SK-N-SH (cell line): ENCODE measurements around the gene MUC5B. TPM values are rescaled to one million over a fixed set of nuclear protein-coding genes. Genes with fewer than 3 reads are reported as not detected.

Experiments used
- CTCF ChIA-PET: fragments of 300-600, 350-600 bp; formaldehyde crosslinking; extraction: SDS; loops from one replicate; lab custom pipeline; 2021; lab: Yijun Ruan, JAX
- POLR2A ChIA-PET: fragments of 350-600 bp; sonication (Branson Sonifier 250); formaldehyde crosslinking; extraction: SDS; loops from one replicate; lab custom pipeline; 2020; ENCODE audit warnings: antibody characterized with exemption, inconsistent platforms; lab: Yijun Ruan, JAX
- DNase-seq: peaks from one replicate; pipeline ENCODE4 v3.0.0; 2012
- H2AFZ ChIP-seq: fragments of 200-600 bp; sonication (generic); 2 replicates; pipeline ENCODE4 v1.8.1; 2016; ENCODE audit warnings: antibody characterized with exemption, mild to moderate bottlenecking, low read depth
- H3F3A ChIP-seq: fragments of 200-600 bp; sonication (generic); replicated peaks from 2 replicates; pipeline ENCODE3; 2016; ENCODE audit warnings: antibody characterized with exemption, mild to moderate bottlenecking; ENCODE audit not compliant: insufficient read depth
- H3K27ac ChIP-seq, 2 experiments: fragments of 200-500 bp in 1 of 2; fragments of 200-600 bp in 1 of 2; sonication (Bioruptor generic) in 1 of 2; sonication (generic), shearing (Covaris generic) in 1 of 2; 2 replicates each; pipeline versions ENCODE4 v1.5.1 to v1.6.1; 2014 to 2016; ENCODE audit warnings: low read depth in 2 of 2, inconsistent platforms in 1 of 2, low read length in 1 of 2, mild to moderate bottlenecking in 1 of 2, mixed read lengths in 1 of 2
- H3K27me3 ChIP-seq: fragments of 200-600 bp; sonication (generic), shearing (Covaris generic); 2 replicates; pipeline ENCODE4 v1.6.1; 2016; ENCODE audit warnings: mixed run types; ENCODE audit not compliant: insufficient read depth
- H3K36me3 ChIP-seq, 2 experiments: fragments of 200-500 bp in 1 of 2; fragments of 200-600 bp in 1 of 2; sonication (Bioruptor generic) in 1 of 2; sonication (generic) in 1 of 2; replicated peaks in 1 of 2; 2 replicates each; pipeline versions ENCODE3 to v1.5.1; 2014 to 2016; ENCODE audit warnings: low read length in 1 of 2, mild to moderate bottlenecking in 1 of 2; ENCODE audit not compliant: insufficient read depth in 2 of 2, control insufficient read depth in 1 of 2
- H3K4me1 ChIP-seq, 2 experiments: fragments of 200-500 bp in 1 of 2; fragments of 200-600 bp in 1 of 2; sonication (Bioruptor generic) in 1 of 2; sonication (generic), shearing (Covaris generic) in 1 of 2; 2 replicates each; pipeline versions ENCODE4 v1.5.1 to v1.6.1; 2014 to 2016; ENCODE audit warnings: low read depth in 1 of 2, low read length in 1 of 2, mixed run types in 1 of 2; ENCODE audit not compliant: insufficient read depth in 2 of 2, control insufficient read depth in 1 of 2
- H3K4me2 ChIP-seq: fragments of 200-600 bp; sonication (generic), shearing (Covaris generic); 2 replicates; pipeline ENCODE4 v1.6.1; 2017; ENCODE audit warnings: mixed run types
- H3K4me3 ChIP-seq, 2 experiments: fragments of 200-500 bp in 1 of 2; fragments of 200-600 bp in 1 of 2; sonication (Bioruptor generic) in 1 of 2; sonication (generic), shearing (Covaris generic) in 1 of 2; 2 replicates each; pipeline versions ENCODE4 v1.5.1 to v1.8.1; 2014 to 2016; ENCODE audit warnings: low read depth in 2 of 2, inconsistent platforms in 1 of 2, low read length in 1 of 2, mild to moderate bottlenecking in 1 of 2, mixed read lengths in 1 of 2, moderate library complexity in 1 of 2
- H3K79me2 ChIP-seq: fragments of 200-600 bp; sonication (generic); 2 replicates; pipeline ENCODE4 v1.8.1; 2017; ENCODE audit warnings: mild to moderate bottlenecking; ENCODE audit not compliant: insufficient read depth
- H3K9ac ChIP-seq: fragments of 200-600 bp; sonication (generic); 2 replicates; pipeline ENCODE4 v1.6.1; 2017; ENCODE audit warnings: mixed run types
- H3K9me2 ChIP-seq: fragments of 200-600 bp; sonication (generic); 2 replicates; pipeline ENCODE4 v1.6.1; 2017; ENCODE audit warnings: mixed run types
- H3K9me3 ChIP-seq: fragments of 200-600 bp; sonication (generic); 2 replicates; pipeline ENCODE4 v1.6.1; 2017; ENCODE audit warnings: mixed run types, mild to moderate bottlenecking, moderate library complexity
- H4K20me1 ChIP-seq: fragments of 200-600 bp; sonication (generic); 2 replicates; pipeline ENCODE4 v1.6.1; 2017; ENCODE audit warnings: mild to moderate bottlenecking, mixed run types; ENCODE audit not compliant: insufficient read depth
- FOXM1 ChIP-seq: IDR thresholded peaks from 2 replicates; pipeline ENCODE4 v1.4.0; 2012; ENCODE audit warnings: low read depth, mild to moderate bottlenecking
- GATA2 ChIP-seq: sonication (generic); formaldehyde crosslinking; IDR thresholded peaks from 2 replicates; pipeline ENCODE4 v1.5.0; 2020; ENCODE audit warnings: mild to moderate bottlenecking, missing genetic modification reagents
- MAX ChIP-seq: IDR thresholded peaks from 2 replicates; pipeline ENCODE4 v1.4.0; 2012; ENCODE audit warnings: low read depth
- MXI1 ChIP-seq: IDR thresholded peaks from 2 replicates; pipeline ENCODE4 v1.6.1; 2012; ENCODE audit warnings: mild to moderate bottlenecking, low read depth, low read length, improper control_type of control experiment
- NFIC ChIP-seq: IDR thresholded peaks from 2 replicates; pipeline ENCODE4 v1.4.0; 2012; ENCODE audit warnings: borderline replicate concordance
- NRF1 ChIP-seq: IDR thresholded peaks from 2 replicates; pipeline ENCODE4 v1.6.1; 2012; ENCODE audit warnings: low read depth, mild to moderate bottlenecking, low read length
- PBX3 ChIP-seq: IDR thresholded peaks from 2 replicates; pipeline ENCODE4; 2012
- RAD21 ChIP-seq: IDR thresholded peaks from 2 replicates; pipeline ENCODE4 v1.6.1; 2012; ENCODE audit warnings: mild to moderate bottlenecking, low read length
- RCOR1 ChIP-seq: fragments of 150-350 bp; IDR thresholded peaks from 2 replicates; pipeline ENCODE4 v1.6.1; 2017; ENCODE audit warnings: antibody characterized with exemption, low read length
- RXRA ChIP-seq: IDR thresholded peaks from 2 replicates; pipeline ENCODE4 v1.4.0; 2012; ENCODE audit warnings: low read depth, mild to moderate bottlenecking, borderline replicate concordance
- SMC3 ChIP-seq: IDR thresholded peaks from 2 replicates; pipeline ENCODE4 v1.6.1; 2012; ENCODE audit warnings: low read depth, low read length, improper control_type of control experiment
- TCF12 ChIP-seq: IDR thresholded peaks from 2 replicates; pipeline ENCODE4 v1.4.0; 2012
- TEAD4 ChIP-seq: IDR thresholded peaks from 2 replicates; pipeline ENCODE4 v1.4.0; 2012; ENCODE audit warnings: mild to moderate bottlenecking, borderline replicate concordance; ENCODE audit not compliant: insufficient read depth
- WGBS: methylation state at CpG from one replicate; pipeline ENCODE4 v1.1.6; 2017; ENCODE audit warnings: low lambda C conversion rate; 5-methylcytosine and 5-hydroxymethylcytosine counted together
- polyA plus RNA-seq, 3 experiments: library from polyadenylated mRNA; depleted of rRNA; stranded (reverse); fragments of >200 nt; gene quantifications; 2 replicates each; pipeline ENCODE4 v1.2.3, GENCODE V29; 2012
- TF ChIP-seq, protein P1 (sequence below): fragments of 150-350 bp; IDR thresholded peaks from 2 replicates; pipeline ENCODE4 v1.6.1; 2016; ENCODE audit warnings: mild to moderate bottlenecking, low read depth, low read length
- TF ChIP-seq, protein P2 (sequence below): IDR thresholded peaks from 2 replicates; pipeline ENCODE4 v1.4.0; 2012; ENCODE audit warnings: low read depth, borderline replicate concordance
- TF ChIP-seq, protein P3 (sequence below): fragments of 150-350 bp; IDR thresholded peaks from 2 replicates; pipeline ENCODE4 v1.6.1; 2017; ENCODE audit warnings: antibody characterized with exemption, low read length, low read depth, borderline replicate concordance

Gene MUC5B
- polyA plus RNA-seq, 1 of the 3 experiments (the other 2 are of a cell fraction): not detected

GRCh38 chr11:1285316-1285744, 62.5 kb downstream of the MUC5B start:
- 94% methylated on average over 23 of the region's 23 CpGs for WGBS
- H3F3A ChIP-seq: peaks cover 3% of the 10 kb centered on the region
- no peaks in the 10 kb centered on the region for H3K9me2 ChIP-seq
- ChIA-PET POLR2A (no interaction called here), CTCF (no interaction called here)
- TF ChIP-seq GATA2 (CRISPR knock-in tag) (no peak), SMC3 (no peak), RCOR1 (no peak), MAX (no peak), FOXM1 (no peak), NFIC (no peak), RAD21 (no peak), NRF1 (no peak), MXI1 (no peak), PBX3 (no peak), TCF12 (no peak), RXRA (no peak)
- TF ChIP-seq, protein P1, sequence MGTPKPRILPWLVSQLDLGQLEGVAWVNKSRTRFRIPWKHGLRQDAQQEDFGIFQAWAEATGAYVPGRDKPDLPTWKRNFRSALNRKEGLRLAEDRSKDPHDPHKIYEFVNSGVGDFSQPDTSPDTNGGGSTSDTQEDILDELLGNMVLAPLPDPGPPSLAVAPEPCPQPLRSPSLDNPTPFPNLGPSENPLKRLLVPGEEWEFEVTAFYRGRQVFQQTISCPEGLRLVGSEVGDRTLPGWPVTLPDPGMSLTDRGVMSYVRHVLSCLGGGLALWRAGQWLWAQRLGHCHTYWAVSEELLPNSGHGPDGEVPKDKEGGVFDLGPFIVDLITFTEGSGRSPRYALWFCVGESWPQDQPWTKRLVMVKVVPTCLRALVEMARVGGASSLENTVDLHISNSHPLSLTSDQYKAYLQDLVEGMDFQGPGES: no peak
- TF ChIP-seq, protein P2, sequence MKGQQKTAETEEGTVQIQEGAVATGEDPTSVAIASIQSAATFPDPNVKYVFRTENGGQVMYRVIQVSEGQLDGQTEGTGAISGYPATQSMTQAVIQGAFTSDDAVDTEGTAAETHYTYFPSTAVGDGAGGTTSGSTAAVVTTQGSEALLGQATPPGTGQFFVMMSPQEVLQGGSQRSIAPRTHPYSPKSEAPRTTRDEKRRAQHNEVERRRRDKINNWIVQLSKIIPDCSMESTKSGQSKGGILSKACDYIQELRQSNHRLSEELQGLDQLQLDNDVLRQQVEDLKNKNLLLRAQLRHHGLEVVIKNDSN: no peak
- H3K4me3 ChIP-seq: no peak overlapping the region
- no peaks in the 10 kb centered on the region for H3K27me3 ChIP-seq
- no peaks in the 10 kb centered on the region for H4K20me1 ChIP-seq
- no peak overlapping the region for H2AFZ ChIP-seq
- H3K79me2 ChIP-seq: no peaks in the 10 kb centered on the region
- H3K9ac ChIP-seq: no peak overlapping the region
- no peaks in the 10 kb centered on the region; a peak in 1 of 4 replicates for H3K4me1 ChIP-seq
- DNase-seq: no peak
- H3K36me3 ChIP-seq: peaks cover 4 to 68% of the 10 kb centered on the region in 2 experiments
- no peaks in the 10 kb centered on the region for H3K9me3 ChIP-seq
- no peak overlapping the region for H3K27ac ChIP-seq
- H3K4me2 ChIP-seq: no peak overlapping the region

- H3K79me2 ChIP-seq: no peaks in the 10 kb centered on the region
- no peak overlapping the region for H3K9ac ChIP-seq
- ChIA-PET CTCF (no interaction called here), POLR2A (no interaction called here)
- no peaks in the 10 kb centered on the region for H3K9me2 ChIP-seq
- H3K27ac ChIP-seq: no peak overlapping the region
- no peak overlapping the region for H3K4me2 ChIP-seq
- no peaks in the 10 kb centered on the region; a peak in 1 of 4 replicates for H3K4me1 ChIP-seq
- WGBS: 93% methylated on average over 14 of the region's 17 CpGs
- H4K20me1 ChIP-seq: no peaks in the 10 kb centered on the region
- no peak overlapping the region for H3K4me3 ChIP-seq
- peaks cover 4 to 69% of the 10 kb centered on the region in 2 experiments for H3K36me3 ChIP-seq
- TF ChIP-seq, protein P3, sequence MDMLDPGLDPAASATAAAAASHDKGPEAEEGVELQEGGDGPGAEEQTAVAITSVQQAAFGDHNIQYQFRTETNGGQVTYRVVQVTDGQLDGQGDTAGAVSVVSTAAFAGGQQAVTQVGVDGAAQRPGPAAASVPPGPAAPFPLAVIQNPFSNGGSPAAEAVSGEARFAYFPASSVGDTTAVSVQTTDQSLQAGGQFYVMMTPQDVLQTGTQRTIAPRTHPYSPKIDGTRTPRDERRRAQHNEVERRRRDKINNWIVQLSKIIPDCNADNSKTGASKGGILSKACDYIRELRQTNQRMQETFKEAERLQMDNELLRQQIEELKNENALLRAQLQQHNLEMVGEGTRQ: no peak
- TF ChIP-seq GATA2 (CRISPR knock-in tag): no peak
- TF ChIP-seq NRF1: no peak
- TF ChIP-seq RAD21: no peak
- no peak for TF ChIP-seq TEAD4
- DNase-seq: no peak
- H3K27me3 ChIP-seq: no peaks in the 10 kb centered on the region
- H2AFZ ChIP-seq: no peak overlapping the region
- no peaks in the 10 kb centered on the region for H3K9me3 ChIP-seq
- H3F3A ChIP-seq: peaks cover 3% of the 10 kb centered on the region
These were observed 63.0 kb downstream of the MUC5B start for GRCh38 chr11:1285876-1286275.
